ENCODE measurements around the gene CLRN2. TPM values are rescaled to one million over a fixed set of nuclear protein-coding genes. Genes with fewer than 3 reads are reported as not detected.

The CLRN2 gene
- total and polyA plus RNA-seq, 10 of the 15 experiments (the other 5 are each of a cell fraction or from before 2014, with no cell fraction given), result not detected

- TF ChIP-seq TBL1XR1 (IDR thresholded peaks at IDR 0.05; ENCODE audit: low read depth, low read length), result no peak
- no peak for TF ChIP-seq LARP7 (IDR thresholded peaks at IDR 0.05)
- TF ChIP-seq STAT3 (IDR thresholded peaks at IDR 0.05; ENCODE audit: low read depth, low read length), result no peak
- no peak for TF ChIP-seq SUZ12 (IDR thresholded peaks at IDR 0.05; ENCODE audit: unreplicated experiment)
Measured at GRCh38 chr4:17512973-17513665, 1.8 kb upstream of the CLRN2 start (continued).

GRCh38 chr4:17515445-17516407 lies 761 bp downstream of the CLRN2 start:
- ChIA-PET SMC1A (ENCODE audit: uncharacterized antibody, unreplicated experiment) (no interaction called here), CTCF (interaction anchor here (0.6 kb wide), 1 partner anchor 67 kb away, joined by 3 read pairs; no protein-coding TSS in a partner anchor), POLR2A (no interaction called here), RAD21 (ENCODE audit: unreplicated experiment) (no interaction called here)
- ATAC-seq (no peak), DNase-seq (ENCODE audit: low read depth, low spot score) (no peak), FAIRE-seq (no peak)
- no peak overlapping the region for H3K4me2 ChIP-seq (ENCODE audit: control insufficient read depth, insufficient read depth)
- H3K4me1 ChIP-seq (ENCODE audit: control insufficient read depth, insufficient read depth, low read length), result no peaks in the 10 kb centered on the region; the same call in 1 of the 2 replicates
- intact Hi-C loops (cut with micrococcal nuclease; ENCODE audit: unreplicated experiment) (no loop called here), in situ Hi-C loops (cut with MboI) (no loop called here)
- no peaks in the 10 kb centered on the region for H3K36me3 ChIP-seq (ENCODE audit: control insufficient read depth in 2 of 2, insufficient read depth in 2 of 2, low read length in 1 of 2)
- H3K9ac ChIP-seq (ENCODE audit: control insufficient read depth, insufficient read depth, low read length), result no peak overlapping the region
- no peaks in the 10 kb centered on the region for H3K27me3 ChIP-seq (replicated peaks in 1 of 2; ENCODE audit: control insufficient read depth in 2 of 2, insufficient read depth in 2 of 2, low read length in 1 of 2)
- no TSS peak for BruUV-seq (replicated peaks)
- H3K79me2 ChIP-seq (ENCODE audit: control insufficient read depth, insufficient read depth, low read length), result no peaks in the 10 kb centered on the region
- H3K4me3 ChIP-seq, result no peak overlapping the region
- H3K9me3 ChIP-seq (replicated peaks; ENCODE audit: control insufficient read depth, insufficient read depth, low read length), result no peaks in the 10 kb centered on the region
- no peak overlapping the region for H3K27ac ChIP-seq (ENCODE audit: control insufficient read depth, insufficient read depth)
- no peaks in the 10 kb centered on the region for H4K20me1 ChIP-seq (ENCODE audit: control insufficient read depth, insufficient read depth)
- 54% methylated on average over 14 of the region's 14 CpGs for WGBS (ENCODE audit: insufficient coverage, insufficient replicate concordance, low lambda C conversion rate, missing lambda C conversion rate)
- H2AFZ ChIP-seq (ENCODE audit: control insufficient read depth, low read depth, low read length), result no peak overlapping the region
- no peak for TF ChIP-seq NFYA (IDR thresholded peaks at IDR 0.05; ENCODE audit: borderline replicate concordance, low read depth, low read length)
- no peak for TF ChIP-seq EZH2 (IDR thresholded peaks at IDR 0.05; ENCODE audit: borderline replicate concordance, control insufficient read depth, low read depth, low read length)
- TF ChIP-seq BCL3 (IDR thresholded peaks at IDR 0.05; ENCODE audit: borderline replicate concordance, insufficient read depth, low read depth, low read length, poor library complexity, severe bottlenecking), result no peak
- TF ChIP-seq ATF3 (IDR thresholded peaks at IDR 0.05; ENCODE audit: borderline replicate concordance, extremely low read depth, low read depth, low read length), result no peak
- TF ChIP-seq LARP7 (IDR thresholded peaks at IDR 0.05), result no peak
- no peak for TF ChIP-seq CHD1 (IDR thresholded peaks at IDR 0.05; ENCODE audit: low read depth, low read length)
- TF ChIP-seq MAX (IDR thresholded peaks at IDR 0.05; ENCODE audit: low read depth, low read length), result no peak
- no peak for TF ChIP-seq RCOR1 (conservative IDR thresholded peaks at IDR 0.05; ENCODE audit: low read depth, low read length)
- TF ChIP-seq MEF2A (IDR thresholded peaks at IDR 0.05; ENCODE audit: insufficient read depth, low read depth, low read length), result no peak
- TF ChIP-seq NKRF (conservative IDR thresholded peaks at IDR 0.05), result no peak
- TF ChIP-seq PAX5 (IDR thresholded peaks at IDR 0.05; ENCODE audit: borderline replicate concordance, low read depth, low read length), result no peak
- no peak for TF ChIP-seq FOXK2 (IDR thresholded peaks at IDR 0.05)
- no peak for TF ChIP-seq CBFB (IDR thresholded peaks at IDR 0.05; ENCODE audit: low read depth)
- TF ChIP-seq CREB1 (IDR thresholded peaks at IDR 0.05; ENCODE audit: low read depth), result no peak

Data from GM12878 (cell line).